GM20000 (cell line): ENCODE measurements around the gene ABI3.

ENCODE experiments used
- DNase-seq: peaks from one replicate; pipeline ENCODE4 v3.0.0; 2012; ENCODE audit warnings: low spot score
- TF ChIP-seq, protein P1 (sequence below): IDR thresholded peaks from 2 replicates; pipeline ENCODE4 v1.5.1; 2012; ENCODE audit warnings: mild to moderate bottlenecking, control low read depth; ENCODE audit errors: extremely low read depth, missing control alignments

ABI3 gene

DNA sequence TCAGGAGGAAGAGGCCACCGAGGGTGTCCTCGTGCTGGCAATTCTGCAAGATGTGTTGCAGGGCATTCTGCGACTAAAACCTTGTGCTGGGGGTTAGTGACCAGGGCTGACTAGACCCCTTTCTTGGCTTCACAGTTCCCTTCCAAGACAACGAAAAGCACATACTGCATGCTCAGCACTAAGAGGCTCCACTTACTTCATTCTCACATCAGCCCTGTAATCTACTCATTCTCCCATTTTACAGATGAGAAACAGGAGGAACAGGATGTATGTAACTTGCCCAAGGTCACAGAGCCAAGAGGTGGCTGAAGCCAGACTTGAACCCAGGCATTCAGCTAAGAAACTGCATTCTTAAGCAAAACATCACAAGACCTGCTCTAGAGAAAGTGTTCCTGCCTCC lies 25.4 kb downstream of the ABI3 start:
- DNase-seq, result no peak
- TF ChIP-seq, protein P1, sequence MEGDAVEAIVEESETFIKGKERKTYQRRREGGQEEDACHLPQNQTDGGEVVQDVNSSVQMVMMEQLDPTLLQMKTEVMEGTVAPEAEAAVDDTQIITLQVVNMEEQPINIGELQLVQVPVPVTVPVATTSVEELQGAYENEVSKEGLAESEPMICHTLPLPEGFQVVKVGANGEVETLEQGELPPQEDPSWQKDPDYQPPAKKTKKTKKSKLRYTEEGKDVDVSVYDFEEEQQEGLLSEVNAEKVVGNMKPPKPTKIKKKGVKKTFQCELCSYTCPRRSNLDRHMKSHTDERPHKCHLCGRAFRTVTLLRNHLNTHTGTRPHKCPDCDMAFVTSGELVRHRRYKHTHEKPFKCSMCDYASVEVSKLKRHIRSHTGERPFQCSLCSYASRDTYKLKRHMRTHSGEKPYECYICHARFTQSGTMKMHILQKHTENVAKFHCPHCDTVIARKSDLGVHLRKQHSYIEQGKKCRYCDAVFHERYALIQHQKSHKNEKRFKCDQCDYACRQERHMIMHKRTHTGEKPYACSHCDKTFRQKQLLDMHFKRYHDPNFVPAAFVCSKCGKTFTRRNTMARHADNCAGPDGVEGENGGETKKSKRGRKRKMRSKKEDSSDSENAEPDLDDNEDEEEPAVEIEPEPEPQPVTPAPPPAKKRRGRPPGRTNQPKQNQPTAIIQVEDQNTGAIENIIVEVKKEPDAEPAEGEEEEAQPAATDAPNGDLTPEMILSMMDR, result no peak

DNA sequence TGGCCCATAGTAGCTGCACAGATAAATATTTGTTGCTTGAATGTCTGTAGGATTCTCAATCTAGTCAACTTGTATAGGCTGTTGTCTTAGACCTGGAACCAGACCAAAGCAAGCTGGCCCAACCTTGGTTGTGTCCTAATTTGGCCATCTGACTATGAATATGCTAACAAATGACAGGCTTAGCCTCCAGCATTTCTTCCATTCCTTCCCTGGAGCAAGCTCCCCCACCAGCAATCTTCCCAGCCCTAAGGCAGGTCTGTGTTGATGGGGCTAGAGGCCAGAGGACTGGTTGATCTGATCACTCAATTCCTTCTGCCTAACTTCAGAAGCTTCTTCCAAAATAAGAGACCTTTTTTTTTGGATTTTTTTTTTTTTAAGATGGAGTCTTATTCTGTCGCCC lies 29.5 kb downstream of the ABI3 start:
- no peak for DNase-seq
- TF ChIP-seq, protein P1, result no peak

DNA sequence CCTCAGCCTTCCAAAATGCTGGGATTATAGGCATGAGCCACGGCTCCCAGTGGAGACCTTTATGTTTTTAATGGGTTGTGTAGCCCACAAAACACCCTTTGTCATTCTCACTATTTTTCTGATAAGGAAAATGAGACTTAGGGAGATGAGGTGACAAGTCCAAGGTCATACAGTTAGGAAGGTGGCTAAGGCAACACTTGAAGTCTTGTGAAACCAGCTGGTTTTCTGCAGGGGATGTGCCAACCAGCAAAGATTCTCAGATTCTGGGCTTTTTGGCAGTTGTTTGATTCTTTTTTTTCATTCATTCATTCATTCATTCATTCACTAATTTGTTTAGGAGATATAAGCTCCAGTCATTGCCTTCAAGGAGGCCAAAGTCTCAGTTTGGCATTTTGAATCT lies 30.1 kb downstream of the ABI3 start:
- TF ChIP-seq, protein P1, result no peak
- no peak for DNase-seq

DNA sequence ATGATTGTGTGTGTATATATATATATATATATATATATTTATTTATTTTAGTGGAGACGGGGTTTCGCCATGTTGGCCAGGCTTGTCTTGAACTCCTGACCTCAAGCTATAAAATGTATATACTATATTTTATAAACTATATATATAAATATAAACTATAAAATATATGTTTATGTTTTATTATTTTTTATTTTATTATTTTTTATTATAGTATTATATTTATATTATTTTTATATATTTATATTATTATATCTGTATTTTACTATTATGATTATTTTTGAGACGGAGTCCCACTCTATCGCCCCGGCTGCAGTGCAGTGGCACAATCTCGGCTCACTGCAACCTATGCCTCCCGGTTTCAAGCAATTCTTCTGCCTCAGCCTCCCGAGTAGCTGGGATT lies 30.5 kb downstream of the ABI3 start:
- TF ChIP-seq, protein P1, result no peak
- no peak for DNase-seq

DNA sequence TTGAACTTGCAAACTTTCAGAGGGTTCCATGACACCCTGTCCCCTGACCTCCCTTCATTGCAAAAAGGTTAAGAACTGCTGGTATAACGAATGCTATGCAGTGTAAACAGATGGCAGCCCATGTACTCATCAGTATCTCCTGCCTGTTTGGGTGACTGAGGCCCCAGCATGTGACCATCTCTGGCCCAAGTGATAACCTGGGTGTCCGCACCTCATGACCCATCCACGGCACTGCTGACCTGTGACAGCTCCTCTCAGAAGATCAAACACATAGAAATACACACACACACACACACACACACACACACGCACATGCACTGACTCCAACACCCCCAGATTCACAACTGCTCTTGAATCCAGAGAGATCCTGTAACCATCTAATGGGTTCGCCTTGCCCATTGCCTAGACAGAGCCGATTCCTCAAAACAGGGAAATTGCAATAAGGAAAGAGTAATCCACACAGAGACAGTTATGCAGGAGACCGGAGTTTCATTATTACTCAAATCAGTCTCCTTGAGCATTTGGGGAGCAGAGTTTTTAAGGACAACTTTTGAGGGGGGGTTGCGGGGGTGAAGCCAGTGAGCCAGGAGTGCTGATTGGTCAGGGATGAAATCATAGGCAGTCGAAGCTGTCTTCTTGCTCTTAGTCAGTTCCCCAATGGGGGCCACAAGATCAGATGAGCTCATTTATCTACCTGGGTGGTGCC lies 31.3 kb downstream of the ABI3 start:
- DNase-seq, result no peak
- TF ChIP-seq, protein P1, result no peak

DNA sequence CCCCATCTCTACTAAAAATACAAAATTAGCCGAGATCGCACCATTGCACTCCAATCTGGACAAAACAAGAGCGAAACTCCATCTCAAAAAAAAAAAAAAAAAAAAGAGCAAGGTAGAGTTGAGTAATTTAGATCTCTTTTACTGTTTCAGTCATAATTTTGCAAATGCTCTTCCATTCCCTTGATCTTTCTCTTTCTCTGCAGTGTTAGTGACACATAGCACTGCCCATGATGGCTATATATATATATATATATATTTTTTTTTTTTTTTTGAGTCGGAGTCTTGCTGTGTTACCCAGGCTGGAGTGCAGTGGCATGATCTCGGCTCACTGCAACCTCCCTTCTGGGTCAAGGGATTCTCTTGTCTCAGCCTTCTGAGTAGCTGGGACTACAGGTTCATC lies 32.3 kb downstream of the ABI3 start:
- TF ChIP-seq, protein P1, result no peak
- no peak for DNase-seq

DNA sequence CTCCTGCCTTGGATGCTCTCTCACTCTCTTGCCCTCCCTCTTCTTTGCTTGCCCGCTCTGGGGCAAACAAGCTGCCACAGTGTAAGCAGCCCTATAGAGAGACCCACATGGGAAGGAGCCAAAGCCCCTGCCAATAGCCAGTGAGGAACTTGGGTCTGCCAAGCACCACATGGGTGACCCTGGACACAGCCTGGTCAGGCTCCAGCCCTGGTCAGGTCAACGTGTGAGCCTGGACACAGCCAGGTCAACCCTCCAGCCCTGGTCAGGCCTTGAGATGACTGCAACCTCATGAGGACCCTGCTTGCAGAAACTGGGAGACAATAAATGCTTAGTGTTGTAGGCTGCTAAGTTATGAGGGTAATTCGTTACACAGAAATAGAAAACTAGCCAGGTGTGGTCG lies 34.3 kb downstream of the ABI3 start:
- no peak for DNase-seq
- TF ChIP-seq, protein P1, result no peak
